ENCODE measurements around the gene GATAD2A.

The GATAD2A gene

DNA sequence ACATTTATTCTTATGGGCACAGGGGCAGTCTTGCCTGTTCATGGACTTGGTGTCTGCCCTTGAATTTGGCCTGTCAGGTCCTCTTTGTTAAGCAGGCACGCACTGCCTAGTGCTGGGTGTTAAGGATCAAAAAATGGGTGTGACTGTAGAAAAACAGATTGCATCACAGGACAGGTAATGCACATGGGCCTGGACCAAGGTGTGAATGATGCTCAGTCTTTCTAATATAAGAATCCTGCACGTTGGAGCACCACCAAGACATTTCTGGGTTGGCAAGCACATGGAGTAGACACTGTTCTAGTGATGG is 33.7 kb downstream of the GATAD2A start:
- TF ChIP-seq, protein P1, sequence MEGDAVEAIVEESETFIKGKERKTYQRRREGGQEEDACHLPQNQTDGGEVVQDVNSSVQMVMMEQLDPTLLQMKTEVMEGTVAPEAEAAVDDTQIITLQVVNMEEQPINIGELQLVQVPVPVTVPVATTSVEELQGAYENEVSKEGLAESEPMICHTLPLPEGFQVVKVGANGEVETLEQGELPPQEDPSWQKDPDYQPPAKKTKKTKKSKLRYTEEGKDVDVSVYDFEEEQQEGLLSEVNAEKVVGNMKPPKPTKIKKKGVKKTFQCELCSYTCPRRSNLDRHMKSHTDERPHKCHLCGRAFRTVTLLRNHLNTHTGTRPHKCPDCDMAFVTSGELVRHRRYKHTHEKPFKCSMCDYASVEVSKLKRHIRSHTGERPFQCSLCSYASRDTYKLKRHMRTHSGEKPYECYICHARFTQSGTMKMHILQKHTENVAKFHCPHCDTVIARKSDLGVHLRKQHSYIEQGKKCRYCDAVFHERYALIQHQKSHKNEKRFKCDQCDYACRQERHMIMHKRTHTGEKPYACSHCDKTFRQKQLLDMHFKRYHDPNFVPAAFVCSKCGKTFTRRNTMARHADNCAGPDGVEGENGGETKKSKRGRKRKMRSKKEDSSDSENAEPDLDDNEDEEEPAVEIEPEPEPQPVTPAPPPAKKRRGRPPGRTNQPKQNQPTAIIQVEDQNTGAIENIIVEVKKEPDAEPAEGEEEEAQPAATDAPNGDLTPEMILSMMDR (IDR thresholded peaks at IDR 0.05; ENCODE audit: low read depth, low read length, missing control alignments), result no peak
- H3K4me3 ChIP-seq (ENCODE audit: low read depth, low read length), result no peak overlapping the region
- no peak for DNase-seq (ENCODE audit: low read depth)

DNA sequence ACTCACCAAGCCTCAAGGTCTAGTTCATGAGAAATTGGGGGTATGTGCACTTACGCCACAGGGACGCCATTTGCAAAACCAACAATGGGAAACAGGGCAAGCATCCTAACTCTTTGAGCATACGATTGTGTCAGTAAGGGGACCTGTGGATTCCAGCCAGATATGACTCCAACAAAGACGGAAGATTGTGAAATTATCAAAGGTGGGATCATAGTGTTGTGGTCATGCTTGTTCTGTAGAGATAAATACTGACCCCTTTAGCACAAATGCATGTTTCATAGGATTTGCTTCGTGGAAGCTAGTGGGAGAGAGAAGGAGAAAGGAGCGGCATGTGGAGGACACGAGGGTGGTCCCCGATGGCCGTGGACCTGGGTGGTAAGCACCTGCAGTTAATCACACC is 37.8 kb downstream of the GATAD2A start:
- TF ChIP-seq, protein P1 (IDR thresholded peaks at IDR 0.05; ENCODE audit: low read depth, low read length, missing control alignments), result no peak
- no peak for DNase-seq (ENCODE audit: low read depth)
- no peak overlapping the region for H3K4me3 ChIP-seq (ENCODE audit: low read depth, low read length)

DNA sequence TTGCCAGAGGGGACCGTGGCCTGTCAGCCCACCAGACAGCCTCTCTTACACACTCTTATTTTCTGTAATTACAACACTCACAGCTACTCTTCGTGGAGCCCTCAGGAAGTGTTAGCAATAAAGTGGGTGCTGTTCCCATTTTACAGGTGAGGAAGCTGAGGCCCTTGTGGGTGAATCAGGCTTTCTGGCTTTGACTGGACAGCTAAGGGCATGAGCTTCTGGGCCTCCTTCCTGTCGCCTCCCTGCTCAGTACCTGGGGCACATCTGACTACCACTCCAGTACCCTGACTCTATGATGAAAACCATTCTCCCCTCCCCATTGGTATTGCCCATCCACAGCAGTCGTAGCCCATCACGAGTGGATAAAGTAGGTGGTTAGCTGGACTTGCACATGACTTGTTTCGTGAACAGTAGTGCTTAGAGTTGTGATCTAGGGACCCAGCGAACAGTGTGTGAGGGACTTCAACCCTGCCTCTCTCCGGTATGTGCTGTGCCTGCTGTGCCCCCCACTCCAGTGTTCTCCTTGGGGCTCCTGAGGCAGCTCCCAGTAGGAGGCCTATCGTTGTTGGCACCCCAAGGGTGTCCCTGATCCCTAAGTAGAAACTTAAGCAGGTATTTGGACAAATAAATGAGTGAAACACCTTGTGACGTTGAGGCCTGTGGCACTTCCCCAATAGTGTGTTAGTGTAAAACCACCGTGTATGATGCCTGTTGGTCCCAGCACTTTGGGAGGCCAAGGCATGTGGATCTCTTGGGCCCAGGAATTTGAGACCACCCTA is 38.6 kb downstream of the GATAD2A start:
- H3K4me3 ChIP-seq (ENCODE audit: low read depth, low read length), result no peak overlapping the region
- no peak for DNase-seq (ENCODE audit: low read depth)
- TF ChIP-seq, protein P1 (IDR thresholded peaks at IDR 0.05; ENCODE audit: low read depth, low read length, missing control alignments), result no peak

DNA sequence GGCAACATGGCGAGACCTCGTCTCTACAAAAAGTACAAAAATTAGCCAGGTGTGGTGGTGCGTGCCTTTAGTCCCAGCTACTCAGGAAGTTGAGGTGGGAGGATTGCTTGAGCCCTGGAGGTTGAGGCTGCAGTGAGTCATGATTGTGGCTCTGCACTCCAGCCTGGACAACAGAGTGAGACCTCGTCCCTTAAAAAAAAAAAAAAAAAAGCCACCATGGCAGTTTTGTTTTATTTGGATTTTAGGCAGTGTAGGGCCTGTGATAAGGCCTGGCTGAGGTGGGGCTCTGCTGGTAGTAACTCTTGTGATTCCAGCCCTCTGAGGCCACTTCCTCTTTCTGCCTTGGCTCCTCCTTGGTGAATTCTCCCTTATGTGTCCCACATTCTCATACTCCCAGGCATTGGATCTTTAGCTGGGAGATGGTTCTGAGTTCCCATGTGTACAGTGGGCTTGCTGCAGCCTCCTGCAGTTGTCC is 39.2 kb downstream of the GATAD2A start:
- no peak overlapping the region for H3K4me3 ChIP-seq (ENCODE audit: low read depth, low read length)
- no peak for DNase-seq (ENCODE audit: low read depth)
- TF ChIP-seq, protein P1 (IDR thresholded peaks at IDR 0.05; ENCODE audit: low read depth, low read length, missing control alignments), result no peak

DNA sequence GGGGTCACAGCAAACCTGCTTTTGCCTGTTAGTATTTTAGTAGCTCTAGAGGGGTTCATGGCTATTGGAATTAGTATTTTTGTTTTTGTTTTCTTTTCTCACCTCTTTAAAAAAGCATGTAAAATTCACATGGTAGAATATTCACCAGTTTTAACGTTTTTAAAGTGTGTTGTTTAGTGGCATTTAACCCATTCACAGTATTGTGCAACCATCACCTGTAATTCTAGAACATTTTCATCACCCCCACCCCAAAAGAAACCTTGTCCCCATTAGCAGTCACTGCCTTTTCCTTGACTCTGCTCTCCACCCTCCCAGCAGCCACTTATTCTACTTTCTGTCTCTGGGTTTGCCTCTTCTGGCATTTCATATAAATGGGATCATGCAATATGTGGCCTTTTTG is 39.8 kb downstream of the GATAD2A start:
- TF ChIP-seq, protein P1 (IDR thresholded peaks at IDR 0.05; ENCODE audit: low read depth, low read length, missing control alignments), result no peak
- no peak overlapping the region for H3K4me3 ChIP-seq (ENCODE audit: low read depth, low read length)
- no peak for DNase-seq (ENCODE audit: low read depth)

DNA sequence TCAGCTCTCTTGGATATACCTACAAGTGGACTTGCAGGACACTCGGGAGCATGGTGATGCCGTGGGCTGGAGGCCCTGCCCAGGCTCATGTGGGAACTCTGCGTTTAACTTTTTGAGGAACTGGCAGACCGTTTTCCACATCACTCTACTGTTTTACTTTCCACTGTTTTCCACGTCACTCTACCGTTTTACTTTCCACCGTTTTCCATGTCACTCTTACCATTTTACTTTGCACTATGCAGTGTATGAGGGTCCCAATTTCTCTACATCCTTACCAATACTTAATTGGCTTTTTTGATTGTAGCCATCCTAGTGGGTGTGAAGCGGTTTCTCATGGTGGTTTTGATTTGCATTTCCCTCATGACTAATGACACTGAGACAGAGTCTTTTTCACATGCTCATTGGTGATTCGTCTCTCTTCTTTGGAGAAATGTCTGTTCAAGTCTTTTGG is 40.5 kb downstream of the GATAD2A start:
- H3K4me3 ChIP-seq (ENCODE audit: low read depth, low read length), result no peak overlapping the region
- TF ChIP-seq, protein P1 (IDR thresholded peaks at IDR 0.05; ENCODE audit: low read depth, low read length, missing control alignments), result no peak
- no peak for DNase-seq (ENCODE audit: low read depth)
